Stomach (tissue), 9 donors: ENCODE measurements around the gene SLC8A3. TPM values are rescaled to one million over a fixed set of nuclear protein-coding genes. Genes with fewer than 3 reads are reported as not detected.

ENCODE experiments used
- DNase-seq, 2 donors: peaks; one replicate each; pipeline versions ENCODE4 v3.0.0 to v3.0.0-alpha.2; 2013 to 2019
- H3K27ac ChIP-seq, 5 donors: fragments of 200-600 bp in 4 of 5; sonication (generic) in 4 of 5; one replicate each; pipeline ENCODE4 v1.5.1; 2013 to 2019; ENCODE audit warnings: mild to moderate bottlenecking in 1 of 5, moderate library complexity in 1 of 5
- H3K27me3 ChIP-seq, 3 donors: fragments of 200-600 bp; sonication (generic); one replicate each; pipeline ENCODE4 v1.5.1; 2017 to 2019; ENCODE audit warnings: mixed run types in 1 of 3
- H3K36me3 ChIP-seq, 4 donors: fragments of 200-600 bp; sonication (generic); 1 replicate in 3 of 4; 2 replicates in 1 of 4; pipeline ENCODE4 v1.5.1; 2016 to 2019
- H3K4me1 ChIP-seq, 4 donors: fragments of 200-600 bp; sonication (generic); one replicate each; pipeline ENCODE4 v1.5.1; 2016 to 2019
- H3K4me3 ChIP-seq, 4 donors: fragments of 200-600 bp; sonication (generic) in 3 of 4; one replicate each; pipeline ENCODE4 v1.5.1; 2016 to 2019; ENCODE audit warnings: mild to moderate bottlenecking in 1 of 4
- H3K9me3 ChIP-seq, 4 donors: fragments of 200-600 bp; sonication (generic); one replicate each; pipeline ENCODE4 v1.5.1; 2016 to 2019
- EP300 ChIP-seq: sonication (generic); formaldehyde crosslinking; IDR thresholded peaks from one replicate; pipeline ENCODE4 v1.6.1; 2017; ENCODE audit warnings: antibody characterized with exemption
- POLR2A ChIP-seq, 4 donors: fragments of 450-650 bp; IDR thresholded peaks; one replicate each; pipeline ENCODE4 v1.6.1; 2016; ENCODE audit warnings: antibody characterized with exemption in 4 of 4, control low read depth in 2 of 4, mild to moderate bottlenecking in 1 of 4, moderate library complexity in 1 of 4
- POLR2AphosphoS5 ChIP-seq, 3 donors: sonication (generic); formaldehyde crosslinking; IDR thresholded peaks; one replicate each; pipeline ENCODE4 v1.6.1; 2016; ENCODE audit warnings: antibody characterized with exemption in 3 of 3
- WGBS, 5 donors: extraction: QIAGEN DNeasy Blood & Tissue Kit in 3 of 5; methylation state at CpG; one replicate each; pipeline versions ENCODE4 v1.1.5 to v1.1.7; 2013 to 2018; 5-methylcytosine and 5-hydroxymethylcytosine counted together
- intact Hi-C: fragments of 100-400 bp; cut with DNase I; formaldehyde crosslinking; loops from one replicate; pipeline ENCODE4 v1.15.1; 2023; ENCODE audit warnings: low total_unique reads
- polyA plus RNA-seq, 3 donors: library from polyadenylated mRNA; stranded (reverse); fragments of 200-250 nt; gene quantifications; one replicate each; pipeline ENCODE4 v1.2.3, GENCODE V29; 2013
- total RNA-seq, 5 donors: library from RNA; depleted of rRNA; stranded (reverse); fragments of >200 nt; gene quantifications; one replicate each; pipeline versions ENCODE4 v1.1.0 to v1.2.3, GENCODE V29; 2014 to 2016
- TF ChIP-seq, protein P1 (sequence below), 7 experiments: fragments of 450-650 bp in 4 of 7; fragments of 200-600 bp in 3 of 7; sonication (generic) in 3 of 7; IDR thresholded peaks; one replicate each; pipeline ENCODE4 v1.5.1; 2016 to 2019; ENCODE audit warnings: antibody characterized with exemption in 7 of 7, control low read depth in 2 of 7, mild to moderate bottlenecking in 1 of 7
- donor health status: healthy with polysubstance abuse.
- donor health status: Bipolar disorder and iron deficiency.
- donor health status: healthy.

Gene SLC8A3
- total and polyA plus RNA-seq, 8 donors = 0.03 to 2.4 (median 0.87) TPM; not detected in 1

DNA sequence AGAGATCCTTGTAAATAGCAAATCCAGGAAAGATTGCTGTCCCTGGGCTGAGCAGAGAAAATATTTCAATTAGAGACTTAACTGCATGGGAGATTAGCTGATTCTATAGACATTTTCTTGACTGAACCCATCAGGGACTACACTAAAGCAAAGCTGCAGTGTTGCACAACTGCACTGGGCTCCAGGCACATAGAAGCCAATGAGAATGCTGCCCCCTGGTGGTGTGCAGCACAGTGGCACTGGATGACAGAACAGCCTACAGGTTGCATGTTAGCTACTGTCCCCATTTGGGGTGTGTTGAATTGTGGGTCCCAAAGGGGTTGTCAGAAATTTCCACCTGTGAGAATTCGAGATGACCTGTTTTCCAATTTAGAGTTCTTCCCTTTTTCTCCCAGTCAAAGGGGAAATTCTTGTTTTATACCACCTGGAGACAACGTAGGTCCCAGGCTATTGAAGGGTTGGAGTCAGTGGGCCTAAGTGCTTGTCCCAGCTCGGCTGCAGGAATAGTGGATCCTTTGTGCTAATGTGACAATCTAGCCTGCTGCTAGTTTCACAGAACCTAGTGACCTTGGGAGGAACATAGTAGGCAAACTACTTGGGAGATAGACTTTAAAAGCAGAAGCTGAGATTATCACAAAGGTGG, 114.7 kb downstream of the SLC8A3 start:
- Histone ChIP-seq H3K4me1 (no peaks in the 10 kb centered on the region), H3K4me3 (no peak overlapping the region), H3K36me3 (no peaks in the 10 kb centered on the region), H3K27me3 (peaks cover 0 to 15% (median 0%) of the 10 kb centered on the region in 3 donors), H3K27ac (no peak overlapping the region), H3K9me3 (no peaks in the 10 kb centered on the region)
- intact Hi-C loops = no loop called here
- DNase-seq = peak; percentile 80 to 86
- WGBS, 5 donors = 36 to 54% (median 51%) methylated on average over 3 of the region's 3 CpGs
- TF ChIP-seq EP300 = no peak
- TF ChIP-seq, protein P1, sequence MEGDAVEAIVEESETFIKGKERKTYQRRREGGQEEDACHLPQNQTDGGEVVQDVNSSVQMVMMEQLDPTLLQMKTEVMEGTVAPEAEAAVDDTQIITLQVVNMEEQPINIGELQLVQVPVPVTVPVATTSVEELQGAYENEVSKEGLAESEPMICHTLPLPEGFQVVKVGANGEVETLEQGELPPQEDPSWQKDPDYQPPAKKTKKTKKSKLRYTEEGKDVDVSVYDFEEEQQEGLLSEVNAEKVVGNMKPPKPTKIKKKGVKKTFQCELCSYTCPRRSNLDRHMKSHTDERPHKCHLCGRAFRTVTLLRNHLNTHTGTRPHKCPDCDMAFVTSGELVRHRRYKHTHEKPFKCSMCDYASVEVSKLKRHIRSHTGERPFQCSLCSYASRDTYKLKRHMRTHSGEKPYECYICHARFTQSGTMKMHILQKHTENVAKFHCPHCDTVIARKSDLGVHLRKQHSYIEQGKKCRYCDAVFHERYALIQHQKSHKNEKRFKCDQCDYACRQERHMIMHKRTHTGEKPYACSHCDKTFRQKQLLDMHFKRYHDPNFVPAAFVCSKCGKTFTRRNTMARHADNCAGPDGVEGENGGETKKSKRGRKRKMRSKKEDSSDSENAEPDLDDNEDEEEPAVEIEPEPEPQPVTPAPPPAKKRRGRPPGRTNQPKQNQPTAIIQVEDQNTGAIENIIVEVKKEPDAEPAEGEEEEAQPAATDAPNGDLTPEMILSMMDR (IDR thresholded peaks at IDR 0.05) = peak in 5 of 7 experiments; percentile 59 to 81 (median 79)

- H3K9me3 ChIP-seq = no peaks in the 10 kb centered on the region
- H3K27ac ChIP-seq = no peak overlapping the region
- WGBS, 5 donors = 54 to 70% (median 59%) methylated on average over 5 of the region's 5 CpGs
- no peaks in the 10 kb centered on the region for H3K4me1 ChIP-seq
- DNase-seq = no peak
- H3K36me3 ChIP-seq = no peaks in the 10 kb centered on the region
- intact Hi-C loops = no loop called here
- H3K27me3 ChIP-seq = peaks cover 0 to 4% (median 0%) of the 10 kb centered on the region in 3 donors
- no peak for TF ChIP-seq EP300
- no peak for TF ChIP-seq POLR2AphosphoS5 (IDR thresholded peaks at IDR 0.05)
- TF ChIP-seq, protein P1 (IDR thresholded peaks at IDR 0.05) = no peak
- TF ChIP-seq POLR2A (IDR thresholded peaks at IDR 0.05) = no peak
- no peak overlapping the region for H3K4me3 ChIP-seq
These were observed 119.6 kb downstream of the SLC8A3 start for GRCh38 chr14:70069186-70069585.

GRCh38 chr14:70067810-70068209, 120.9 kb downstream of the SLC8A3 start:
- WGBS, 5 donors = 53 to 69% (median 66%) methylated on average over 5 of the region's 5 CpGs
- intact Hi-C loops = no loop called here

DNA sequence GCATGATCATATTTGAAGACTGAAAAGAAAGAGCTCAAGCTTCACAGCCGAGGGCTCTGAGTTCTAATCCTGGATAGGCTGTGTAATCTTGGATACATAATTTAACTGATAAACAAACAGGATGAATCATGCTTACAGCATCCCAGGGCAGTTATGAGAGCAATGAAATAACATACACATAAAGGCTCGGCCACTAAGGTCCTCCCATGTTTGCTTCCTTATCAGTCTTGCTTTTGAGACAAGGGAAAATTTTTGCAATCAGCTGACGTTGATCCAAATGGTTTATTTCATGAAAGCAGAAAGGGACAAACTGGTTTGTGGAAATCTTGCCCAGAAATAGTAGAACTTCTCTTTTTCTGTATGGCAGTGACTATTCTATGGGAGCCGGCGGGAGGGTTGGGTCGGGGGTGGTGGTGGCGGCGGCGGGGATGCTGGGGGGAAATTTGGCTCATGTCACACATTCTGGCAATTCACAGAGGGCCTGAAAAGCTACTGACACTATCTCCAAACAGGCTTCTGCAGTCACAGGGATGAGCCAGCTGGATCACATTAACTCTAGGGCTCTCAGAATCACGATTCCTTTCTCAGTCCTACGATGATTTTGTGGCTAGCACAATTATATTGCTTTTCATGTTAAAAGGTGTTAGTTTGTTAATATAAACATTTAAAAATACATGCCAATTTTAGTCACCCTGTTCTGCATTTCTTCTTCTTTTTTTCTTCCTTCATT, 124.5 kb downstream of the SLC8A3 start:
- H3K4me3 ChIP-seq = no peak overlapping the region
- no peaks in the 10 kb centered on the region for H3K36me3 ChIP-seq
- no peak overlapping the region for H3K27ac ChIP-seq
- H3K27me3 ChIP-seq = no peaks in the 10 kb centered on the region
- H3K9me3 ChIP-seq = no peaks in the 10 kb centered on the region
- no peak for DNase-seq
- TF ChIP-seq, protein P1 (IDR thresholded peaks at IDR 0.05) = no peak
- TF ChIP-seq POLR2AphosphoS5 (IDR thresholded peaks at IDR 0.05) = no peak
- TF ChIP-seq POLR2A (IDR thresholded peaks at IDR 0.05) = no peak
- no peak for TF ChIP-seq EP300
- intact Hi-C loops = no loop called here
- WGBS, 5 donors = 57 to 64% (median 59%) methylated on average over 11 of the region's 11 CpGs
- H3K4me1 ChIP-seq = peaks cover 0 to 4% (median 0%) of the 10 kb centered on the region in 4 donors

More at GRCh38 chr14:70067810-70068209, 120.9 kb downstream of the SLC8A3 start:
- no peak overlapping the region for H3K4me3 ChIP-seq
- peak in 1 of 2 donors; percentile 66 for DNase-seq
- no peak overlapping the region for H3K27ac ChIP-seq
- no peaks in the 10 kb centered on the region for H3K36me3 ChIP-seq
- no peaks in the 10 kb centered on the region for H3K9me3 ChIP-seq
- H3K4me1 ChIP-seq = peaks cover 0 to 4% (median 0%) of the 10 kb centered on the region in 4 donors
- H3K27me3 ChIP-seq = no peaks in the 10 kb centered on the region
- TF ChIP-seq, protein P1 (IDR thresholded peaks at IDR 0.05) = no peak
- TF ChIP-seq POLR2A (IDR thresholded peaks at IDR 0.05) = no peak
